SK-N-MC (cell line): ENCODE measurements around the gene DNAAF8.

Source experiments
- DNase-seq: peaks from one replicate; pipeline ENCODE4 v3.0.0-alpha.2; 2011; ENCODE audit warnings: low read depth, low spot score
- H3K27ac ChIP-seq: fragments of 200-600 bp; sonication (generic); 2 replicates; pipeline ENCODE4 v1.5.1; 2016; ENCODE audit warnings: mixed run types
- H3K36me3 ChIP-seq: fragments of 200-600 bp; sonication (generic); 2 replicates; pipeline ENCODE4 v1.6.1; 2017; ENCODE audit warnings: antibody characterized with exemption, low read length, mixed read lengths; ENCODE audit not compliant: insufficient read depth
- H3K4me3 ChIP-seq: fragments of 200-600 bp; sonication (generic); 2 replicates; pipeline ENCODE4 v1.5.1; 2016
- H3K9ac ChIP-seq: fragments of 200-600 bp; sonication (generic); 2 replicates; pipeline ENCODE4 v1.8.0; 2017; ENCODE audit warnings: mixed run types, mixed read lengths; ENCODE audit not compliant: insufficient read length
- H3K9me3 ChIP-seq: fragments of 200-600 bp; sonication (generic); 2 replicates; pipeline ENCODE4 v1.6.1; 2017; ENCODE audit warnings: low read depth, mild to moderate bottlenecking, antibody characterized with exemption, low read length, moderate library complexity, mixed read lengths
- EZH2 ChIP-seq: fragments of 200-600 bp; sonication (generic); IDR thresholded peaks from one replicate; pipeline ENCODE4 v1.6.1; 2017; ENCODE audit warnings: antibody characterized with exemption
- FOXP2 ChIP-seq: optimal IDR thresholded peaks from 2 replicates; pipeline ENCODE3; 2011; ENCODE audit warnings: mild to moderate bottlenecking, moderate library complexity; ENCODE audit not compliant: insufficient read depth; ENCODE audit errors: extremely low read length, control extremely low read depth
- POLR2AphosphoS5 ChIP-seq: IDR thresholded peaks from 2 replicates; pipeline ENCODE4 v1.6.1; 2012; ENCODE audit warnings: mild to moderate bottlenecking, low read depth, low read length, borderline replicate concordance

The DNAAF8 gene

GRCh38 chr16:4689091-4689671 is 45.2 kb upstream of the DNAAF8 start:
- TF ChIP-seq EZH2 (no peak), POLR2AphosphoS5 (no peak), FOXP2 (no peak)
- H3K4me3 ChIP-seq = no peak overlapping the region
- H3K36me3 ChIP-seq = no peaks in the 10 kb centered on the region
- no peak overlapping the region for H3K9ac ChIP-seq
- DNase-seq = no peak
- H3K9me3 ChIP-seq = no peaks in the 10 kb centered on the region
- no peak overlapping the region for H3K27ac ChIP-seq

DNA sequence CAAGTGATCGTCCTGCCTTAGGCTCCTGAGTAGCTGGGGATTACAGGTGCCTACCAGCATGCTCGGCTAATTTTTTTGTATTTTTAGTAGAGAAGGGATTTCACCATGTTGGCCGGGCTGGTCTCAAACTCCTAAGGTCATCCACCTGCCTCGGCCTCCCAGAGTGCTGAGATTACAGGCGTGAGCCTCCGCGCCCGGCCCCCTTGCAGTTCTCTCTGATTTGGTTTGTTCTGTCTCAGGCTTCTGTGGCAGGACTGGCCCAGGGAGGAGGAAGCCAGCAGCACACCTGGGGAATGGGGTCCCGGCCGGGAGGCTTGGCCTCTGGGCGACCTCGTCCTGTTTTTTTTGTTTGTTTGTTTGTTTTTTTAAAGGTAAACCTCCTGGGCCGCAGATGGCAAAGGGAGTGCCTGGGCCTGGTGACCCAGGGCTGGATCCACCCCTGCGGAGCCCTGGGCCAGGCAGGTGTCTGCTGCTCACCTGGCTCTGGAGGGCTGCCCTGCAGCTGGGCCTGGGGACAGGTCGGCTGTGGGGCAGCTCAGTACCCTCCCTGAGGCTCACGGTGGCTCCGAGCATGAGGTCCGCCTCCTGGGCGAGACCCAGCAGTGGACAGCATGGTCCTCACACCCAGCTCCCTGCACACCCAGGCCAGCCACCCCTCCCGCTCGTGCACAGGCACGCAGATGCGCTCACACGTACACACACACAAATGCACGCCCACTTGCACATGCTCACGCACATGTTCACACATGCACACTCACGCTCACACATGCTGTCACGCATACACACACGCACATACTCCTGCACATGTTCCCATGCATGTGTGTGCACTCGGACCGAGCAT is 44.3 kb upstream of the DNAAF8 start:
- no peak overlapping the region for H3K27ac ChIP-seq
- H3K9ac ChIP-seq = no peak overlapping the region
- no peaks in the 10 kb centered on the region for H3K9me3 ChIP-seq
- DNase-seq = no peak
- H3K4me3 ChIP-seq = no peak overlapping the region
- H3K36me3 ChIP-seq = peaks cover under 1% of the 10 kb centered on the region; the same call in 1 of the 2 replicates
- TF ChIP-seq EZH2 (no peak), FOXP2 (no peak), POLR2AphosphoS5 (no peak)

DNA sequence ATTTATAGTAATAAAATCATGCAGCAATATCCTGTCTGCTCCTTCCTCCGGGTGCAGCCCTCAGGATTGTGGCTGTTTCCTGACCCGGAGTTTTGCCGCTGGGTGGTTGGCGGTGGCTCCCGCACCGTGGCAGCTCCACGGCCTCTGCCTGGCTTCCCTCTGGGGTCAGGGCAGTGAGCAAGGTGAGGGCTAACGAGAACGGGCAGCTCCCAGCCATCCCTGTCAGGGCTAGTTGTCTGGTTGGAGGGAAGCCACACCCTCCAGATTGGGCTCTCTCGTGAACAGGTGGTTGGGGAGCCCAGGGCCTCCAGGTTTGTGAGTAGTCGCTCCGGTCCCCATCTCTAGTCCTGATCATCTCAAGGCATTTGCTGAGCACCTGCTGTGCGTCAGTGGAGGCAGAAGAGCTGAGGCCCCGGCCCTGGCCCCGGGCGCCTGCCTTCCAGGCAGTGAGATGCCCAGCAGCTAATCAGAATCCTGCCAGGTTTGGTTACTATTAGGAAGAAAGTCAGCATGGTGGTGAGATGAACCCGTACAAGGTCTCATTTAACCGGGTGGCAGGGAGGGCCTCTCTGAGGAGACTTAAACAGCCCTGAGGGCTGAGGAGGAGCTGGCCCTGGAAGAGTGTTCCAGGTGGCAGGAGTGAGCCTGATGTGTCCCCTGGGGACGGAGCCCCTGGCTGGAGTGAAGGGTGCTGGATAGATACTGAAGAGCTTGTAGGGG is 43.2 kb upstream of the DNAAF8 start:
- Histone ChIP-seq H3K9me3 (no peaks in the 10 kb centered on the region), H3K36me3 (peaks cover 5% of the 10 kb centered on the region; the same call in 1 of the 2 replicates)

DNA sequence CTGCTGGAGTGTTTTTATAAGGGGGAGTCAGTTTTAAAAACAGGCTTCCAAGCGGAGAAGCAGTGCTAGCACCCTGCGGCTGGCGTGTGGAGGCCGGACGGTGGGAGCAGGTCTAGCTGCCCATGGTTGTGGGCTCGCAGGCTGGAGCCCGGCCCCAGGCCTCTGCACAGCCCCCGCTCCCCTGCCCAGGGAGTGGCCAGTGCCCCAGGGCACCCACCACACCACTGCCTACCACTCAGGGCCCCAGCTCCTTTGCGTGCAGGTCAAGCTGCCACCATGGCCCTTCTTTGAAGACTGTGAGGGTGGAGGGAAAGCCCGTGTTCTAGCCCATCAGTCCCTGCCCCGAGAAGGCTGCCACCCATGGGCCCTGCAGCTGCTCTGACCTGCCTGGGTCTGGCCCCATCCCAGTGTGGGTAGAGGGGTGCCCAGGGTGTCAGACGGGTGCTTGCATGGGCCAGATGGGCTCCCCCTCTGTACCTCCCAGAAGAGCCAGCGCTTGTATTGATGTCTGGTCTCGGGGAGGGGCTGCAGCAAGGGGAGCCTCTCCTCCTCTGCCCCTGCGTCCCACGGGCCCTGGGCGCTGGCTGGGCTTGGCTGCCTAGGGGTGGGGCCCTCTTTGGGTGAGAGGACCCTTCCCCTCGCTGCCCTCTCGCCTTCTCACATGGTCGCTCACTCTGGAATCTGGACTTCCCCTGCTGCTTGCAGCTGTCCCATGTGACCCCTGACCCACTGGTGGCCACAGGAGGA is 42.5 kb upstream of the DNAAF8 start:
- no peak for TF ChIP-seq POLR2AphosphoS5
- no peak for TF ChIP-seq EZH2
- no peak for TF ChIP-seq FOXP2
- H3K4me3 ChIP-seq = no peak overlapping the region
- no peak overlapping the region for H3K9ac ChIP-seq
- H3K9me3 ChIP-seq = no peaks in the 10 kb centered on the region
- peaks cover 9% of the 10 kb centered on the region; the same call in 1 of the 2 replicates for H3K36me3 ChIP-seq
- no peak for DNase-seq
- H3K27ac ChIP-seq = no peak overlapping the region

More for the DNA sequence above, 43.2 kb upstream of the DNAAF8 start:
- Histone ChIP-seq H3K9ac (no peak overlapping the region), H3K4me3 (no peak overlapping the region), H3K27ac (no peak overlapping the region)
- TF ChIP-seq EZH2 (no peak), POLR2AphosphoS5 (no peak), FOXP2 (no peak)
- no peak for DNase-seq

DNA sequence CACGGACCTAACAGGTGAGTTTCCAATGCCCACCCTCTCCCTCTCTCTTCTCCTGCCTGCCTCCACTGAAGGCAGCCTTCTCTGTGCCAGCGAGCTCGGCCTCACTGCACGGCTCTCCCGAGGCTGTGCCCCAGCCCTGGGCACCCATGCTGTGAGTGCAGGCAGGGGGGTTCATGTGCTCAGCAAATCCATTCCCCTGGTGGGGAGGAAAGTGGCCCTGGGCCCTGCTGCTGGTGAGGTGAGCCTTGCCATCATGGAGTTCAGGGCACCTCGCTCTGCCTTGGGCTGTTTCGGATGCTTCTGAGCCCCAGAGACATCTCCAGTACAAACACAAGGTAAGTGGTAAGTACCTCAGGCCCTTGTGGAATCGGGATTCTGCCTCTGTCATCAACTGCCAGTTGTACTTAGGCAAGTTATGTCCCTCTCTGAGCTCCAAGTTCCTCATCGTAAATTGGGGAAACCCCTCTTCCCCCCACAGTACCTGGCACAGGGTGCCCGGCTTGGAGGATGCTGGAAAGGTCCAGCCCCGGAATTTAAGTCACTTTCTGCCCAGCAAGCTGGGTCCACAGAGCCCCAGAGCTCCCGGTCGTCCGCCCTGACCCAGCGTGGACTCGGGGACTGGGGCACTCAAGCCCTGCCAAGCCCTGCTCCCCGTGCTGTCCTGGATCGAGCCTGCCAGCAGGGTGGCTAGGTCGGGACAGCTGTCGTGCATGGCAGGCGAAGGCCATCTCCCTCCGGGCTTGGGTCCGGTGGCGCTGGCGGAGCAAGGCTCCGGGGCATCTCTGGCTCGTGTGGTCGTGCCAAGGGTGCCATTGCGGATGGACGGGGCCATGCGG is 41.7 kb upstream of the DNAAF8 start:
- no peak for TF ChIP-seq EZH2
- no peak for TF ChIP-seq POLR2AphosphoS5
- TF ChIP-seq FOXP2 = no peak
- peaks cover 13% of the 10 kb centered on the region; the same call in 1 of the 2 replicates for H3K36me3 ChIP-seq
- H3K9me3 ChIP-seq = no peaks in the 10 kb centered on the region
- peak overlapping the region; percentile 63 for H3K9ac ChIP-seq
- H3K4me3 ChIP-seq = peak overlapping the region; percentile 94
- H3K27ac ChIP-seq = no peak overlapping the region
- no peak for DNase-seq

GRCh38 chr16:4693296-4693955 is 40.9 kb upstream of the DNAAF8 start, which contains the start of gene NUDT16L1:
Gene NUDT16L1, plus strand, starts transcription at chr16:4693562. Its CDS starts 165 bp downstream, at chr16:4693727.
- TF ChIP-seq EZH2 (no peak), POLR2AphosphoS5 (peak; percentile 83), FOXP2 (peak; percentile 20)
- H3K9me3 ChIP-seq = no peaks in the 10 kb centered on the region
- H3K36me3 ChIP-seq = peaks cover 15% of the 10 kb centered on the region; the same call in 1 of the 2 replicates
- no peak within 1 kb of the TSS; the same call in 1 of the 2 replicates for H3K27ac ChIP-seq
- DNase-seq = peak; percentile 14
- peak within 1 kb of the TSS; percentile 94 for H3K4me3 ChIP-seq
- H3K9ac ChIP-seq = peak within 1 kb of the TSS; percentile 84
